Mesendoderm (in vitro differentiated cells): ENCODE data around the gene SP1.

Experiments used
- DNase-seq: peaks from one replicate; pipeline ENCODE4 v3.0.0; 2013
- H2AK5ac ChIP-seq: 2 replicates; pipeline ENCODE4 v1.6.1; 2013; ENCODE audit warnings: low read length, inconsistent platforms
- H2BK120ac ChIP-seq: 2 replicates; pipeline ENCODE4 v1.6.1; 2013; ENCODE audit warnings: low read depth, mild to moderate bottlenecking, low read length, moderate library complexity, mixed read lengths
- H2BK15ac ChIP-seq: replicated peaks from 2 replicates; pipeline ENCODE4 v1.6.1; 2013; ENCODE audit warnings: low read depth, mild to moderate bottlenecking, moderate library complexity
- H2BK5ac ChIP-seq: 2 replicates; pipeline ENCODE4 v1.6.1; 2013; ENCODE audit warnings: low read length, inconsistent platforms
- H3K18ac ChIP-seq: 2 replicates; pipeline ENCODE4 v1.6.1; 2013; ENCODE audit warnings: mild to moderate bottlenecking, low read length, mixed read lengths
- H3K23ac ChIP-seq: one replicate; pipeline ENCODE4 v1.6.1; 2013; ENCODE audit warnings: low read length
- H3K27ac ChIP-seq: 2 replicates; pipeline ENCODE4 v1.5.1; 2013; ENCODE audit warnings: low read depth, mild to moderate bottlenecking, inconsistent platforms, low read length, moderate library complexity
- H3K27me3 ChIP-seq: 2 replicates; pipeline ENCODE4 v1.6.1; 2013; ENCODE audit warnings: low read length, control low read depth, mild to moderate bottlenecking, inconsistent platforms; ENCODE audit not compliant: insufficient read depth, poor library complexity
- H3K36me3 ChIP-seq: 2 replicates; pipeline ENCODE4 v1.6.1; 2013; ENCODE audit warnings: low read length, inconsistent platforms; ENCODE audit not compliant: control insufficient read depth, insufficient read depth
- H3K4ac ChIP-seq: one replicate; pipeline ENCODE4 v1.6.1; 2013; ENCODE audit warnings: low read depth, mild to moderate bottlenecking, low read length, moderate library complexity
- H3K4me1 ChIP-seq: 2 replicates; pipeline ENCODE4 v1.6.1; 2013; ENCODE audit warnings: low read depth, low read length, inconsistent platforms; ENCODE audit not compliant: control insufficient read depth
- H3K4me2 ChIP-seq: 2 replicates; pipeline ENCODE4 v1.6.1; 2013; ENCODE audit warnings: low read length
- H3K4me3 ChIP-seq: 2 replicates; pipeline ENCODE4 v1.5.1; 2013; ENCODE audit warnings: mild to moderate bottlenecking, low read length
- H3K56ac ChIP-seq: one replicate; pipeline ENCODE4 v1.6.1; 2013; ENCODE audit warnings: low read length
- H3K79me1 ChIP-seq: 2 replicates; pipeline ENCODE4 v1.6.1; 2013; ENCODE audit warnings: low read length, inconsistent platforms
- H3K79me2 ChIP-seq: 2 replicates; pipeline ENCODE4 v1.6.1; 2013; ENCODE audit warnings: mild to moderate bottlenecking, low read length; ENCODE audit not compliant: control insufficient read depth, insufficient read depth
- H3K9ac ChIP-seq: 2 replicates; pipeline ENCODE4 v1.6.1; 2013; ENCODE audit warnings: low read length, inconsistent platforms
- H4K5ac ChIP-seq: one replicate; pipeline ENCODE4 v1.6.1; 2013; ENCODE audit warnings: low read length
- H4K8ac ChIP-seq: one replicate; pipeline ENCODE4 v1.6.1; 2013; ENCODE audit warnings: low read depth, mild to moderate bottlenecking, control low read depth, low read length, moderate library complexity
- WGBS: extraction: QIAGEN DNeasy Blood & Tissue Kit; methylation state at CpG from one replicate; pipeline ENCODE4 v1.1.7; 2013; ENCODE audit warnings: low lambda C conversion rate, missing lambda C conversion rate; ENCODE audit not compliant: insufficient coverage; ENCODE audit errors: extremely low coverage; 5-methylcytosine and 5-hydroxymethylcytosine counted together

The SP1 gene

DNA sequence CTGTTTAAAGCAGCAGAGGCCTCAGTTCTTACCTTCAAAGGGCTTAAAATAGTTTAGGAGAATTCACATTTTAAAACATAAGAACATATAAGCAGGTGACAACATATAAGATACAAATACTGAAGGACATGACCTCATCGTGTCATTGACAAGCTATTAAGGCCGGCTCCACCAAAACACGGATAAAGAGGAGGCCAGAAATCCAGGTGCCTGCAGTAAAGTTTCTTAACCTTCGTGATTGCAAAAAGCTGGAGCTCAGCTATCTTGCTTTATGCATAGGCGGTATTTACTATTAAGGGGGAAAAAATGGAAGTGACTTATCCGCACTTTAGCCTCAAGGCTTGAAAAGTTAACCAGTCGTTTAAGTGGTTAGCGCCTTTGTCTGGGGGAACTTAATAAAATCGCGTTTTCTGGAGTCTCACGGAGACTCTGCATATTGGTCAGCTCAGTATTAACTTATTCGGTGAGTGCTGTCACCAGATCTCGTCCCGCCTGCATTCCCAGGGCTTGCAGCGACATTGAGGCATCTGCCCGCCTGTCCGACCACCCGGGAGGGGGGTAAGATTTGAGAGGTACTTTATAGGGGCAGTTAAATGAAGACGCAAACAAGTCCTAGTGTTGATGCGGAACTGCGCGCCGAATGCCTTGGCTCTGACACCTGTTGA, 1.1 kb upstream of the SP1 start:
- Histone ChIP-seq H3K27me3 (no peaks in the 10 kb centered on the region), H4K8ac (peak overlapping the region; percentile 84), H3K4me2 (peak overlapping the region; percentile 62), H3K4ac (peak overlapping the region; percentile 99), H3K23ac (no peak overlapping the region), H3K79me2 (peaks cover 23% of the 10 kb centered on the region), H3K4me3 (peak overlapping the region; percentile 15), H3K36me3 (peaks cover 11% of the 10 kb centered on the region), H3K56ac (peak overlapping the region; percentile 95), H2BK120ac (peak overlapping the region; percentile 48), H2AK5ac (peak overlapping the region; percentile 2), H3K79me1 (peaks cover 13% of the 10 kb centered on the region), H3K18ac (peak overlapping the region; percentile 79), H2BK5ac (peak overlapping the region; percentile 66), H4K5ac (peak overlapping the region; percentile 54), H3K27ac (peak overlapping the region; percentile 61), H3K9ac (peak overlapping the region; percentile 79), H3K4me1 (peaks cover 15% of the 10 kb centered on the region), H2BK15ac (no peak overlapping the region)
- DNase-seq = peak; percentile 41
- WGBS = no CpG with 5 or more reads among the region's 23 CpGs

DNA sequence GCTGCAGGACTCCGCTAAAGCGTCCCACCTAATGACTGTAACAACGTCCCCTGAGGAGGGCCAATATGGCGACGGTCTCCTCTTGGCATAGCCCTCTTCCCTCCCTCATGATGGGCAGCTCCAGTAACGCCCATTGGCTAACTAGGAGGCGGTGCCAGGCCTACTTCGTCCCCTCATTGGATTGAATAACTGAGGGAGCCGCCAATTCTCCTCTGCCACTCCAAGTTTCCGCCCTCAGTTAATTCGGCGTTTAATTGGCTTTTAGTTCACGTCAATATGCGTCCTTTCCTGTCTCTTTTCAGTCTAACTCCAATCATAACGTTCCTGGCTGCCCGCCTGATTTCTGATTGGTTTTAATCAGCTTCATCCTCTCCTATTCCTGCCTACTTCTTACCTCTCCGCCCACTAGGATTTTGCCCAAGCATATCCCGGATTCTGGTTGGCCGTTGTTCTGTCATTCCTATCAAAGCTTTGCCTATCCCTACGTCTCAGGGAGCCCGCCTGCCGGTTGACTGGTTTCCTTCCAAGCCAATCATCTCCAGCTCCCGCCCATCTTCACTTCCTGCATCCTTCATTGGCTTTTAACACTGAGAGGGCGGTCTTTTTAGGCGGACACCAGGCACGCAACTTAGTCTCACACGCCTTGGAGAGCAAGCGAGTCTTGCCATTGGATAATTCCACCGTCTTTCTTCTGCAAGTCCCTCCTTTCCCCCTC, 430 bp upstream of the SP1 start:
- peak; percentile 100 for DNase-seq
- no peak overlapping the region for H4K8ac ChIP-seq
- peaks cover 28% of the 10 kb centered on the region for H3K79me2 ChIP-seq
- H3K79me1 ChIP-seq = peaks cover 13% of the 10 kb centered on the region
- peaks cover 11% of the 10 kb centered on the region for H3K36me3 ChIP-seq
- H3K9ac ChIP-seq = peak overlapping the region; percentile 79
- no peak overlapping the region for H3K23ac ChIP-seq
- no peak overlapping the region for H4K5ac ChIP-seq
- peak overlapping the region; percentile 79 for H3K18ac ChIP-seq
- H3K4ac ChIP-seq = peak overlapping the region; percentile 99
- H3K56ac ChIP-seq = peak overlapping the region; percentile 95
- no peak overlapping the region for H2AK5ac ChIP-seq
- H3K27me3 ChIP-seq = no peaks in the 10 kb centered on the region
- peaks cover 15% of the 10 kb centered on the region for H3K4me1 ChIP-seq
- H2BK15ac ChIP-seq = no peak overlapping the region
- H2BK5ac ChIP-seq = peak overlapping the region; percentile 66
- H3K4me3 ChIP-seq = peak overlapping the region; percentile 15
- WGBS = no CpG with 5 or more reads among the region's 29 CpGs
- H2BK120ac ChIP-seq = no peak overlapping the region
- H3K27ac ChIP-seq = peak overlapping the region; percentile 61
- H3K4me2 ChIP-seq = peak overlapping the region; percentile 62

- Histone ChIP-seq H3K27ac (peak overlapping the region; percentile 86), H4K8ac (no peak overlapping the region)
- DNase-seq = peak; percentile 77
These were observed 1.1 kb downstream of the SP1 start for GRCh38 chr12:53380794-53381730.

DNA sequence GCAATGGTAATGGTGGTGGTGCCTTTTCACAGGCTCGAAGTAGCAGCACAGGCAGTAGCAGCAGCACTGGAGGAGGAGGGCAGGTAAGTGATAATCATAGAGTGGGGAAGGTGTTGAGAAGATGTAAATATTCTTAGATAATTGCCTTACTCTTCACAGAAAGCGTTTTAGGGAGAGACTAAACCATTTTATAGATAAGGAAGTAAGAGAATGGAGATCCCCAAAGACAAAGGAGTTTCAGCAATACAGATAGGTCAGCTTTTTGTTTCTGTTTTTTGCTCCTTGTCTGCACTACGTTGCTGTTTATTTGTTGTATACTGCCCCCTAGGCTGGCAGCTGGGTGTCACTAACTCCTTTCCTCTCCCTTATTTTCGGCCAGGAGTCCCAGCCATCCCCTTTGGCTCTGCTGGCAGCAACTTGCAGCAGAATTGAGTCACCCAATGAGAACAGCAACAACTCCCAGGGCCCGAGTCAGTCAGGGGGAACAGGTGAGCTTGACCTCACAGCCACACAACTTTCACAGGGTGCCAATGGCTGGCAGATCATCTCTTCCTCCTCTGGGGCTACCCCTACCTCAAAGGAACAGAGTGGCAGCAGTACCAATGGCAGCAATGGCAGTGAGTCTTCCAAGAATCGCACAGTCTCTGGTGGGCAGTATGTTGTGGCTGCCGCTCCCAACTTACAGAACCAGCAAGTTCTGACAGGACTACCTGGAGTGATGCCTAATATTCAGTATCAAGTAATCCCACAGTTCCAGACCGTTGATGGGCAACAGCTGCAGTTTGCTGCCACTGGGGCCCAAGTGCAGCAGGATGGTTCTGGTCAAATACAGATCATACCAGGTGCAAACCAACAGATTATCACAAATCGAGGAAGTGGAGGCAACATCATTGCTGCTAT, 2.0 kb downstream of the SP1 start:
- Histone ChIP-seq H2BK120ac (no peak overlapping the region), H3K23ac (no peak overlapping the region), H3K79me1 (peaks cover 13% of the 10 kb centered on the region), H3K79me2 (peaks cover 39% of the 10 kb centered on the region), H3K4me1 (peaks cover 15% of the 10 kb centered on the region), H3K4me2 (peak overlapping the region; percentile 85), H2AK5ac (peak overlapping the region; percentile 27), H3K9ac (peak overlapping the region; percentile 82), H4K8ac (no peak overlapping the region), H3K36me3 (peaks cover 11% of the 10 kb centered on the region), H3K56ac (peak overlapping the region; percentile 85), H3K18ac (no peak overlapping the region), H3K4me3 (no peak overlapping the region), H4K5ac (no peak overlapping the region), H2BK5ac (no peak overlapping the region), H3K27ac (peak overlapping the region; percentile 86), H3K4ac (no peak overlapping the region), H3K27me3 (no peaks in the 10 kb centered on the region), H2BK15ac (no peak overlapping the region)
- no CpG with 5 or more reads among the region's 9 CpGs for WGBS
- peak; percentile 91 for DNase-seq

More at GRCh38 chr12:53380794-53381730, 1.1 kb downstream of the SP1 start:
- Histone ChIP-seq H3K79me2 (peaks cover 35% of the 10 kb centered on the region), H3K4me2 (peak overlapping the region; percentile 85), H3K4ac (no peak overlapping the region), H2BK15ac (no peak overlapping the region), H3K18ac (peak overlapping the region; percentile 51), H3K4me3 (peak overlapping the region; percentile 14), H3K27me3 (no peaks in the 10 kb centered on the region), H3K56ac (peak overlapping the region; percentile 85), H2BK120ac (no peak overlapping the region), H3K23ac (no peak overlapping the region), H3K9ac (peak overlapping the region; percentile 82), H4K5ac (no peak overlapping the region), H3K36me3 (peaks cover 11% of the 10 kb centered on the region), H2AK5ac (peak overlapping the region; percentile 97), H3K79me1 (peaks cover 13% of the 10 kb centered on the region), H3K4me1 (peaks cover 15% of the 10 kb centered on the region), H2BK5ac (peak overlapping the region; percentile 82)
- whole genome bisulfite sequencing = no CpG with 5 or more reads among the region's 21 CpGs

DNA sequence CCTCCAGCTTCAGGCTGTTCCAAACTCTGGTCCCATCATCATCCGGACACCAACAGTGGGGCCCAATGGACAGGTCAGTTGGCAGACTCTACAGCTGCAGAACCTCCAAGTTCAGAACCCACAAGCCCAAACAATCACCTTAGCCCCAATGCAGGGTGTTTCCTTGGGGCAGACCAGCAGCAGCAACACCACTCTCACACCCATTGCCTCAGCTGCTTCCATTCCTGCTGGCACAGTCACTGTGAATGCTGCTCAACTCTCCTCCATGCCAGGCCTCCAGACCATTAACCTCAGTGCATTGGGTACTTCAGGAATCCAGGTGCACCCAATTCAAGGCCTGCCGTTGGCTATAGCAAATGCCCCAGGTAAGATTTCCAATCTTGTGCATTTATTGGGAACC, 3.3 kb downstream of the SP1 start:
- WGBS = no CpG with 5 or more reads among the region's 2 CpGs
- no peak overlapping the region for H2BK5ac ChIP-seq
- peak overlapping the region; percentile 66 for H3K56ac ChIP-seq
- no peaks in the 10 kb centered on the region for H3K27me3 ChIP-seq
- no peak overlapping the region for H2BK120ac ChIP-seq
- H3K36me3 ChIP-seq = peaks cover 11% of the 10 kb centered on the region
- H4K8ac ChIP-seq = no peak overlapping the region
- H3K4me2 ChIP-seq = peak overlapping the region; percentile 49
- H3K79me1 ChIP-seq = peaks cover 16% of the 10 kb centered on the region
- peaks cover 15% of the 10 kb centered on the region for H3K4me1 ChIP-seq
- no peak overlapping the region for H3K27ac ChIP-seq
- peaks cover 47% of the 10 kb centered on the region for H3K79me2 ChIP-seq
- no peak overlapping the region for H3K18ac ChIP-seq
- no peak overlapping the region for H3K4ac ChIP-seq
- H2AK5ac ChIP-seq = no peak overlapping the region
- H3K4me3 ChIP-seq = peak overlapping the region; percentile 12
- H2BK15ac ChIP-seq = no peak overlapping the region
- DNase-seq = no peak
- H3K23ac ChIP-seq = peak overlapping the region; percentile 73
- peak overlapping the region; percentile 61 for H3K9ac ChIP-seq
- no peak overlapping the region for H4K5ac ChIP-seq
